ENCODE data around the gene KAZN. TPM values are rescaled to one million over a fixed set of nuclear protein-coding genes. Genes with fewer than 3 reads are reported as not detected.

Gene KAZN
- total RNA-seq, 1 experiment from 2014 or later: 2.4 TPM

GRCh38 chr1:14929547-14930246 is 331.2 kb downstream of the KAZN start:
- Mint-ChIP-seq H3K36me3 (ENCODE audit: insufficient read depth, unreplicated experiment) (no peaks in the 10 kb centered on the region), H3K27me3 (ENCODE audit: insufficient read depth, unreplicated experiment) (no peaks in the 10 kb centered on the region), H3K4me3 (ENCODE audit: unreplicated experiment) (peak overlapping the region; percentile 32), H3K27ac (ENCODE audit: unreplicated experiment) (peak overlapping the region; percentile 38), H3K9me3 (ENCODE audit: unreplicated experiment) (no peaks in the 10 kb centered on the region), H3K4me1 (ENCODE audit: low read depth, unreplicated experiment) (no peaks in the 10 kb centered on the region)
- peak; percentile 50 to 70 for DNase-seq
- peaks cover 4% of the 10 kb centered on the region; the same call in 1 of the 2 replicates for H3K4me1 ChIP-seq
- H3K36me3 ChIP-seq (ENCODE audit: control insufficient read depth, insufficient read depth, low read length): no peaks in the 10 kb centered on the region
- no peak overlapping the region for H3K4me3 ChIP-seq (ENCODE audit: low read depth, low read length)
- no peak for TF ChIP-seq CTCF (IDR thresholded peaks at IDR 0.05; ENCODE audit: insufficient read depth in 1 of 2, low read depth in 1 of 2, low read length in 1 of 2, severe bottlenecking in 1 of 2, unreplicated experiment in 1 of 2)
- ChIA-PET POLR2A (no interaction called here), CTCF (interaction anchor here (0.7 kb wide), 1 partner anchor 432 kb away, joined by 3 read pairs; no protein-coding TSS in a partner anchor)
- H3K27me3 ChIP-seq (replicated peaks; ENCODE audit: control insufficient read depth, insufficient read depth, low read length): no peaks in the 10 kb centered on the region; the same call in 1 of the 2 replicates
- no TSS peak for BruUV-seq (replicated peaks)
- intact Hi-C loops (cut with micrococcal nuclease; ENCODE audit: unreplicated experiment): no loop called here
- no peaks in the 10 kb centered on the region for H3K9me3 ChIP-seq

- H3K9me3 Mint-ChIP-seq (ENCODE audit: unreplicated experiment): no peaks in the 10 kb centered on the region
- no peak for TF ChIP-seq CTCF (IDR thresholded peaks at IDR 0.05; ENCODE audit: insufficient read depth in 1 of 2, low read depth in 1 of 2, low read length in 1 of 2, severe bottlenecking in 1 of 2, unreplicated experiment in 1 of 2)
- intact Hi-C loops (cut with micrococcal nuclease; ENCODE audit: unreplicated experiment): no loop called here
- BruUV-seq (replicated peaks): no TSS peak
- Histone ChIP-seq H3K36me3 (ENCODE audit: control insufficient read depth, insufficient read depth, low read length) (no peaks in the 10 kb centered on the region), H3K27me3 (replicated peaks; ENCODE audit: control insufficient read depth, insufficient read depth, low read length) (no peaks in the 10 kb centered on the region; the same call in 1 of the 2 replicates), H3K9me3 (no peaks in the 10 kb centered on the region), H3K4me3 (ENCODE audit: low read depth, low read length) (no peak overlapping the region), H3K4me1 (peaks cover 4% of the 10 kb centered on the region; the same call in 1 of the 2 replicates)
- POLR2A ChIA-PET: interaction anchor here (0.6 kb wide), 1 partner anchor 13 kb away, joined by 3 read pairs; no protein-coding TSS in a partner anchor
- CTCF ChIA-PET: no interaction called here
- no peak for DNase-seq
- H3K27ac Mint-ChIP-seq (ENCODE audit: unreplicated experiment): no peak overlapping the region
- no peaks in the 10 kb centered on the region for H3K36me3 Mint-ChIP-seq (ENCODE audit: insufficient read depth, unreplicated experiment)
- H3K27me3 Mint-ChIP-seq (ENCODE audit: insufficient read depth, unreplicated experiment): no peaks in the 10 kb centered on the region
- no peak overlapping the region for H3K4me3 Mint-ChIP-seq (ENCODE audit: unreplicated experiment)
- no peaks in the 10 kb centered on the region for H3K4me1 Mint-ChIP-seq (ENCODE audit: low read depth, unreplicated experiment)
These were observed 331.9 kb downstream of the KAZN start for GRCh38 chr1:14930247-14930965.

- Mint-ChIP-seq H3K27ac (ENCODE audit: unreplicated experiment) (no peak overlapping the region), H3K36me3 (ENCODE audit: insufficient read depth, unreplicated experiment) (no peaks in the 10 kb centered on the region), H3K4me1 (ENCODE audit: low read depth, unreplicated experiment) (no peaks in the 10 kb centered on the region), H3K27me3 (ENCODE audit: insufficient read depth, unreplicated experiment) (no peaks in the 10 kb centered on the region), H3K4me3 (ENCODE audit: unreplicated experiment) (no peak overlapping the region), H3K9me3 (ENCODE audit: unreplicated experiment) (no peaks in the 10 kb centered on the region)
- Histone ChIP-seq H3K4me1 (peaks cover 8% of the 10 kb centered on the region; the same call in 1 of the 2 replicates), H3K4me3 (ENCODE audit: low read depth, low read length) (no peak overlapping the region), H3K27me3 (replicated peaks; ENCODE audit: control insufficient read depth, insufficient read depth, low read length) (no peaks in the 10 kb centered on the region), H3K36me3 (ENCODE audit: control insufficient read depth, insufficient read depth, low read length) (no peaks in the 10 kb centered on the region), H3K9me3 (no peaks in the 10 kb centered on the region)
- no peak for DNase-seq
- ChIA-PET POLR2A (no interaction called here), CTCF (no interaction called here)
- no peak for TF ChIP-seq CTCF (IDR thresholded peaks at IDR 0.05; ENCODE audit: insufficient read depth in 1 of 2, low read depth in 1 of 2, low read length in 1 of 2, severe bottlenecking in 1 of 2, unreplicated experiment in 1 of 2)
- BruUV-seq (replicated peaks): no TSS peak
- intact Hi-C loops (cut with micrococcal nuclease; ENCODE audit: unreplicated experiment): no loop called here
These were observed 333.7 kb downstream of the KAZN start for GRCh38 chr1:14932034-14932638.

Measured in Caco-2 (cell line).